ENCODE measurements around the gene DPP3.

- TF ChIP-seq GATA2 (IDR thresholded peaks at IDR 0.05; ENCODE audit: low read depth, low read length) (no peak), GATA3 (IDR thresholded peaks at IDR 0.05; ENCODE audit: low read depth, low read length) (no peak)
Measured at GRCh38 chr11:66477263-66478201, 2.7 kb upstream of the DPP3 start.

Measured in SH-SY5Y (cell line).